Measurements from ENCODE around the gene OSBPL6. TPM values are rescaled to one million over a fixed set of nuclear protein-coding genes. Genes with fewer than 3 reads are reported as not detected.

The OSBPL6 gene
- total and polyA plus RNA-seq, 4 donors: 1.3 to 3.3 (median 2.2) TPM

GRCh38 chr2:178436662-178437061 lies 242.3 kb downstream of the OSBPL6 start:
- TF ChIP-seq ATF3 (IDR thresholded peaks at IDR 0.05): no peak
- TF ChIP-seq RAD21 (IDR thresholded peaks at IDR 0.05): no peak
- TF ChIP-seq YY1 (IDR thresholded peaks at IDR 0.05): no peak
- no peak for TF ChIP-seq HNF4G (IDR thresholded peaks at IDR 0.05)
- no peak for TF ChIP-seq REST (IDR thresholded peaks at IDR 0.05)
- no peak for TF ChIP-seq GABPA (IDR thresholded peaks at IDR 0.05 in 1 of 2, conservative IDR thresholded peaks at IDR 0.05 in 1 of 2)
- TF ChIP-seq FOXA1 (IDR thresholded peaks at IDR 0.05): no peak
- no peak for TF ChIP-seq TAF1 (conservative IDR thresholded peaks at IDR 0.05)
- TF ChIP-seq ZBTB33 (IDR thresholded peaks at IDR 0.05): no peak
- TF ChIP-seq SP1 (IDR thresholded peaks at IDR 0.05): no peak
- TF ChIP-seq HNF4A (conservative IDR thresholded peaks at IDR 0.05): no peak
- TF ChIP-seq JUND (IDR thresholded peaks at IDR 0.05): no peak
- no peak for TF ChIP-seq MAX (IDR thresholded peaks at IDR 0.05)
- no peak overlapping the region for H3K9ac ChIP-seq (ENCODE audit: low read depth in 1 of 2, low read length in 2 of 2)
- WGBS: 84% methylated on average over 2 of the region's 2 CpGs
- no peaks in the 10 kb centered on the region for H3K9me3 ChIP-seq (ENCODE audit: control insufficient read depth in 4 of 4, low read length in 3 of 4)
- no peak overlapping the region for H3K4me3 ChIP-seq (ENCODE audit: low read depth in 1 of 3, low read length in 3 of 3)
- no peaks in the 10 kb centered on the region for H3K4me1 ChIP-seq (ENCODE audit: control insufficient read depth in 4 of 4, insufficient read depth in 4 of 4, low read length in 3 of 4)
- no peak for DNase-seq (ENCODE audit: low spot score)
- H3K36me3 ChIP-seq (ENCODE audit: control insufficient read depth in 4 of 4, insufficient read depth in 3 of 4, low read depth in 1 of 4, low read length in 3 of 4): peaks cover 10 to 74% (median 60%) of the 10 kb centered on the region in 4 donors
- H3K27me3 ChIP-seq (ENCODE audit: control insufficient read depth in 4 of 4, insufficient read depth in 4 of 4, low read length in 3 of 4): no peaks in the 10 kb centered on the region
- H3K27ac ChIP-seq (ENCODE audit: low read depth in 1 of 2, low read length in 2 of 2): no peak overlapping the region

GRCh38 chr2:178441426-178441825 lies 247.1 kb downstream of the OSBPL6 start:
- DNase-seq (ENCODE audit: low spot score): no peak
- H3K27me3 ChIP-seq (ENCODE audit: control insufficient read depth in 4 of 4, insufficient read depth in 4 of 4, low read length in 3 of 4): no peaks in the 10 kb centered on the region
- 95% methylated on average over 2 of the region's 2 CpGs for WGBS
- no peak overlapping the region for H3K9ac ChIP-seq (ENCODE audit: low read depth in 1 of 2, low read length in 2 of 2)
- no peak overlapping the region for H3K4me3 ChIP-seq (ENCODE audit: low read depth in 1 of 3, low read length in 3 of 3)
- H3K9me3 ChIP-seq (ENCODE audit: control insufficient read depth in 4 of 4, low read length in 3 of 4): no peaks in the 10 kb centered on the region
- peaks cover 9 to 73% (median 49%) of the 10 kb centered on the region in 4 donors for H3K36me3 ChIP-seq (ENCODE audit: control insufficient read depth in 4 of 4, insufficient read depth in 3 of 4, low read depth in 1 of 4, low read length in 3 of 4)
- H3K4me1 ChIP-seq (ENCODE audit: control insufficient read depth in 4 of 4, insufficient read depth in 4 of 4, low read length in 3 of 4): no peaks in the 10 kb centered on the region
- TF ChIP-seq CTCF (IDR thresholded peaks at IDR 0.05; ENCODE audit: low read depth, low read length, missing input control): no peak
- TF ChIP-seq RAD21 (IDR thresholded peaks at IDR 0.05): no peak
- no peak for TF ChIP-seq FOXA2 (IDR thresholded peaks at IDR 0.05)
- TF ChIP-seq TAF1 (conservative IDR thresholded peaks at IDR 0.05): no peak
- no peak overlapping the region for H3K27ac ChIP-seq (ENCODE audit: low read depth in 1 of 2, low read length in 2 of 2)

Data from liver (tissue), 9 donors.